ENCODE measurements around the gene PRUNE2.

PRUNE2 gene

DNA sequence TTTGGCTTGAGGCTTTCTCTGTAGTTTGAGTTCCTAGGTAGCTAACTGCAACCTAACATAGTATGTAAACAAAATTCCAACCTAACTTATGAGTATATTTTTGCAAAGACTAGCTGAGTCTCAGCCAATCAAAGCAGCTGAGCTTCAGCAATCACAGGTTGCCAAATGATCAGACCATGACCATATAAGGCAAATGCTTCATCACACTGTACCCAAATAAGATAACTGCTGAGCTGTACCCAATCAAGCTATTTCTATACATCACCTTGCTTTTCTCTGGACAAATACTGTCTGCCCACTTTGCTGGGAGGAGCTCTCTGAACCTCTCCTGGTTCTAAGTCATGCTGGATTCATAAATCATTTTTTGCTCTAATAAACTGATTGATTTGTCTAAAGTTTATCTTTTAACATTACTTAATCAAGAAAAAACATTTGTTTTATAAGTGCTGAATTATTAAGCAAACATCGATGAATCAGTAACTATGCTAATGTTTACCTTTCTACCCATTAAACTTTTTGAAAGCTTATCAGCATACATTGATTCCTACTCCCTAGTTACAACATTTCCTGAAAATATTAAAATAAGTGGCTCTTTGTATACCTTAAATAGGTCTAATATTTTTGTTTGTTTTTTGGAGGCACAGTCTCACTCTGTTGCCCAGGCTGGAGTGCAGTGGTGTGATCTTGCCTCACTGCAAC is 271.4 kb downstream of the PRUNE2 start:
- TF ChIP-seq FOXP2 (optimal IDR thresholded peaks at IDR 0.05; ENCODE audit: borderline replicate concordance, extremely low read depth, extremely low read length, insufficient read depth) (no peak), TAF1 (IDR thresholded peaks at IDR 0.05; ENCODE audit: borderline replicate concordance, insufficient read depth, low read length) (no peak), POLR2AphosphoS5 (IDR thresholded peaks at IDR 0.05; ENCODE audit: low read depth, low read length) (no peak)
- TF ChIP-seq, protein P1, sequence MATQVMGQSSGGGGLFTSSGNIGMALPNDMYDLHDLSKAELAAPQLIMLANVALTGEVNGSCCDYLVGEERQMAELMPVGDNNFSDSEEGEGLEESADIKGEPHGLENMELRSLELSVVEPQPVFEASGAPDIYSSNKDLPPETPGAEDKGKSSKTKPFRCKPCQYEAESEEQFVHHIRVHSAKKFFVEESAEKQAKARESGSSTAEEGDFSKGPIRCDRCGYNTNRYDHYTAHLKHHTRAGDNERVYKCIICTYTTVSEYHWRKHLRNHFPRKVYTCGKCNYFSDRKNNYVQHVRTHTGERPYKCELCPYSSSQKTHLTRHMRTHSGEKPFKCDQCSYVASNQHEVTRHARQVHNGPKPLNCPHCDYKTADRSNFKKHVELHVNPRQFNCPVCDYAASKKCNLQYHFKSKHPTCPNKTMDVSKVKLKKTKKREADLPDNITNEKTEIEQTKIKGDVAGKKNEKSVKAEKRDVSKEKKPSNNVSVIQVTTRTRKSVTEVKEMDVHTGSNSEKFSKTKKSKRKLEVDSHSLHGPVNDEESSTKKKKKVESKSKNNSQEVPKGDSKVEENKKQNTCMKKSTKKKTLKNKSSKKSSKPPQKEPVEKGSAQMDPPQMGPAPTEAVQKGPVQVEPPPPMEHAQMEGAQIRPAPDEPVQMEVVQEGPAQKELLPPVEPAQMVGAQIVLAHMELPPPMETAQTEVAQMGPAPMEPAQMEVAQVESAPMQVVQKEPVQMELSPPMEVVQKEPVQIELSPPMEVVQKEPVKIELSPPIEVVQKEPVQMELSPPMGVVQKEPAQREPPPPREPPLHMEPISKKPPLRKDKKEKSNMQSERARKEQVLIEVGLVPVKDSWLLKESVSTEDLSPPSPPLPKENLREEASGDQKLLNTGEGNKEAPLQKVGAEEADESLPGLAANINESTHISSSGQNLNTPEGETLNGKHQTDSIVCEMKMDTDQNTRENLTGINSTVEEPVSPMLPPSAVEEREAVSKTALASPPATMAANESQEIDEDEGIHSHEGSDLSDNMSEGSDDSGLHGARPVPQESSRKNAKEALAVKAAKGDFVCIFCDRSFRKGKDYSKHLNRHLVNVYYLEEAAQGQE (IDR thresholded peaks at IDR 0.05; ENCODE audit: insufficient read depth in 1 of 2, low read depth in 2 of 2, low read length in 2 of 2): no peak

DNA sequence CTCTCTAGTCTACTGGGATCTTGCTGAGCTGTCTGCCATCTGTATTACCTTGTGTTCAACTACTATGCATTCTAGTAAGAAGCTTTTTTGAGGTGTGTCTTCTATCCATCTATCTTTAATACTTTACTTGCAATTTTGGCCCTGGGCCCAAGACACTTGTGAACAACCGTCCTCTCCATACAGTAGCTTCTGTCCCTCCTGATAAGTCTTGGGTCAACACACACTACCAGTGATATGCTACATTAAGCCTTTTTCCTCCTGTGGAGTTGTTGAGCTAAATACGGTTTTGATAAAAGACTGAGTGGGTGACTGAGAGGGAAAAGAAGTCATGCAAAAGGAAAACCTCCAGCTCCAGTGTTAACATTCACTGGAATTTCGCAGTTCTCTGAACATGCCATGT is 275.0 kb downstream of the PRUNE2 start:
- TF ChIP-seq SIN3A (IDR thresholded peaks at IDR 0.05; ENCODE audit: borderline replicate concordance, insufficient read depth, low read length): no peak
- TF ChIP-seq, protein P1 (IDR thresholded peaks at IDR 0.05; ENCODE audit: insufficient read depth in 1 of 2, low read depth in 2 of 2, low read length in 2 of 2): no peak
- no peak for TF ChIP-seq POLR2AphosphoS5 (IDR thresholded peaks at IDR 0.05; ENCODE audit: low read depth, low read length)
- no peak for TF ChIP-seq TAF1 (IDR thresholded peaks at IDR 0.05; ENCODE audit: borderline replicate concordance, insufficient read depth, low read length)

- TF ChIP-seq, protein P1 (IDR thresholded peaks at IDR 0.05; ENCODE audit: insufficient read depth in 1 of 2, low read depth in 2 of 2, low read length in 2 of 2): no peak
- TF ChIP-seq POLR2AphosphoS5 (IDR thresholded peaks at IDR 0.05; ENCODE audit: low read depth, low read length): no peak
- no peak for TF ChIP-seq SIN3A (IDR thresholded peaks at IDR 0.05; ENCODE audit: borderline replicate concordance, insufficient read depth, low read length)
- TF ChIP-seq TAF1 (IDR thresholded peaks at IDR 0.05; ENCODE audit: borderline replicate concordance, insufficient read depth, low read length): no peak
- TF ChIP-seq FOXP2 (optimal IDR thresholded peaks at IDR 0.05; ENCODE audit: borderline replicate concordance, extremely low read depth, extremely low read length, insufficient read depth): no peak
Measured at GRCh38 chr9:76629205-76629990, 276.5 kb downstream of the PRUNE2 start.

DNA sequence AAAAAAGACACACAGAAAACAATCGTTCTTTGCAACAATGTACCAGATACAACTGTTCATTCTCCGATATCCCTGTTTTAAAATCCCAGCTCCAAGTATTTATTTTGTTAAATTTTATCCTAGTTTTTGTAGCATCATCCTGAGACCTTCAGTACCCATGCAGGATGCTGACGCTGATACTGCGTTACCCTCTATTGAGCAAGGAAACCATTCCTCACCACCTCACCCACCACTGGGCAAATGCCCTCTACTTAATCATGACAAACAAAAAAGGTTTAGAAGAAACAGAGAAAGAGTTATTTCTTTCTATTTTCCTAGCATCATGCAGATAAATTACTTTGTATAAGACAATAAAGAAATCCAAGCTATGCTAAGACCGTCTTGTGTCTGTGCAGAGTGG is 277.8 kb downstream of the PRUNE2 start:
- TF ChIP-seq, protein P1 (IDR thresholded peaks at IDR 0.05; ENCODE audit: insufficient read depth in 1 of 2, low read depth in 2 of 2, low read length in 2 of 2): no peak
- TF ChIP-seq FOXP2 (optimal IDR thresholded peaks at IDR 0.05; ENCODE audit: borderline replicate concordance, extremely low read depth, extremely low read length, insufficient read depth): no peak
- no peak for TF ChIP-seq SIN3A (IDR thresholded peaks at IDR 0.05; ENCODE audit: borderline replicate concordance, insufficient read depth, low read length)
- no peak for TF ChIP-seq TAF1 (IDR thresholded peaks at IDR 0.05; ENCODE audit: borderline replicate concordance, insufficient read depth, low read length)
- no peak for TF ChIP-seq POLR2AphosphoS5 (IDR thresholded peaks at IDR 0.05; ENCODE audit: low read depth, low read length)
